IMR-90 (cell line): ENCODE results near the gene TMEM141. TPM values are rescaled to one million over a fixed set of nuclear protein-coding genes. Genes with fewer than 3 reads are reported as not detected.

Experiments used
- ATAC-seq: fragments of 200-7000 bp; cut with Tn5 transposase; 2 replicates; pipeline ENCODE4 v1.9.1; 2020; ENCODE audit warnings: low read depth, mild to moderate bottlenecking, moderate library complexity
- BruUV-seq: library from RNA; stranded (reverse); fragments of 400-500 nt; replicated peaks from 2 replicates; lab custom pipeline; 2021; lab: Mats Ljungman, UMichigan
- CTCF ChIA-PET: fragments of 300-600 bp; formaldehyde crosslinking; extraction: SDS; loops from one replicate; lab custom pipeline; 2021; ENCODE audit warnings: antibody characterized with exemption; lab: Yijun Ruan, JAX
- POLR2A ChIA-PET: fragments of 300-600 bp; sonication (Branson Sonifier 250); formaldehyde crosslinking; loops from one replicate; lab custom pipeline; 2022; ENCODE audit warnings: antibody characterized with exemption; ENCODE audit not compliant: unreplicated experiment; lab: Charles Lee
- DNase-seq: peaks from one replicate; pipeline ENCODE4 v3.0.0; 2013
- H2AFZ ChIP-seq: replicated peaks from 2 replicates; pipeline ENCODE3; 2013; ENCODE audit warnings: low read length, mild to moderate bottlenecking; ENCODE audit not compliant: poor library complexity
- H2AK5ac ChIP-seq: 2 replicates; pipeline ENCODE4 v1.6.1; 2013; ENCODE audit warnings: low read depth, low read length, inconsistent platforms
- H2AK9ac ChIP-seq: replicated peaks from 2 replicates; pipeline ENCODE3; 2013; ENCODE audit warnings: mild to moderate bottlenecking, low read depth, low read length, moderate library complexity; ENCODE audit not compliant: poor library complexity
- H2BK120ac ChIP-seq: 2 replicates; pipeline ENCODE4 v1.6.1; 2013; ENCODE audit warnings: low read depth, low read length, inconsistent platforms
- H2BK15ac ChIP-seq: 3 replicates; pipeline ENCODE4 v1.6.1; 2013; ENCODE audit warnings: low read depth, low read length, inconsistent platforms
- H2BK20ac ChIP-seq: 2 replicates; pipeline ENCODE4 v1.6.1; 2013; ENCODE audit warnings: low read depth, mild to moderate bottlenecking, inconsistent platforms, low read length, moderate library complexity
- H2BK5ac ChIP-seq: 2 replicates; pipeline ENCODE4 v1.6.1; 2013; ENCODE audit warnings: mild to moderate bottlenecking, low read depth, low read length, inconsistent platforms; ENCODE audit not compliant: poor library complexity, severe bottlenecking
- H3K14ac ChIP-seq: replicated peaks from 2 replicates; pipeline ENCODE4 v1.6.1; 2013; ENCODE audit warnings: low read depth, low read length, inconsistent platforms
- H3K18ac ChIP-seq: 2 replicates; pipeline ENCODE4 v1.6.1; 2013; ENCODE audit warnings: low read depth, low read length, control low read depth
- H3K23ac ChIP-seq: 2 replicates; pipeline ENCODE4 v1.6.1; 2013; ENCODE audit warnings: low read depth, low read length, inconsistent platforms
- H3K27ac ChIP-seq: 2 replicates; pipeline ENCODE4 v1.5.1; 2013; ENCODE audit warnings: mild to moderate bottlenecking, control low read depth, low read length; ENCODE audit not compliant: insufficient read depth
- H3K27me3 ChIP-seq: 2 replicates; pipeline ENCODE4 v1.6.1; 2013; ENCODE audit warnings: low read length; ENCODE audit not compliant: control insufficient read depth, insufficient read depth
- H3K36me3 ChIP-seq: 2 replicates; pipeline ENCODE4 v1.6.1; 2013; ENCODE audit warnings: low read length, mixed read lengths; ENCODE audit not compliant: control insufficient read depth, insufficient read depth
- H3K4ac ChIP-seq: 2 replicates; pipeline ENCODE4 v1.6.1; 2013; ENCODE audit warnings: low read depth, low read length, inconsistent platforms
- H3K4me1 ChIP-seq: 2 replicates; pipeline ENCODE4 v1.6.1; 2013; ENCODE audit warnings: low read length, mixed read lengths; ENCODE audit not compliant: control insufficient read depth, insufficient read depth
- H3K4me2 ChIP-seq: 2 replicates; pipeline ENCODE4 v1.6.1; 2013; ENCODE audit warnings: low read depth, mild to moderate bottlenecking, control low read depth, low read length, moderate library complexity
- H3K4me3 ChIP-seq: 2 replicates; pipeline ENCODE4 v1.5.1; 2013; ENCODE audit warnings: low read depth, mild to moderate bottlenecking, control low read depth, low read length, moderate library complexity; ENCODE audit not compliant: insufficient read depth
- H3K56ac ChIP-seq: 2 replicates; pipeline ENCODE4 v1.6.1; 2013; ENCODE audit warnings: low read length, inconsistent platforms; ENCODE audit not compliant: insufficient read depth; ENCODE audit errors: extremely low read depth
- H3K79me1 ChIP-seq, 2 experiments: 2 replicates each; pipeline ENCODE4 v1.6.1; 2013; ENCODE audit warnings: low read length in 2 of 2, inconsistent platforms in 1 of 2, low read depth in 1 of 2
- H3K9ac ChIP-seq: 2 replicates; pipeline ENCODE4 v1.6.1; 2013; ENCODE audit warnings: low read depth, low read length, control low read depth
- H3K9me1 ChIP-seq: 2 replicates; pipeline ENCODE4 v1.6.1; 2013; ENCODE audit warnings: low read length, inconsistent platforms; ENCODE audit not compliant: insufficient read depth
- H3K9me3 ChIP-seq: 2 replicates; pipeline ENCODE4 v1.6.1; 2013; ENCODE audit warnings: low read length; ENCODE audit not compliant: control insufficient read depth, insufficient read depth
- H4K20me1 ChIP-seq: 2 replicates; pipeline ENCODE4 v1.6.1; 2013; ENCODE audit warnings: low read length, inconsistent platforms; ENCODE audit not compliant: insufficient read depth
- H4K5ac ChIP-seq: 2 replicates; pipeline ENCODE4 v1.6.1; 2013; ENCODE audit warnings: mild to moderate bottlenecking, low read depth, low read length, control low read depth
- H4K8ac ChIP-seq, 2 experiments: 2 replicates each; pipeline ENCODE4 v1.6.1; 2013; ENCODE audit warnings: low read depth in 2 of 2, low read length in 2 of 2, control low read depth in 1 of 2, inconsistent platforms in 1 of 2
- H4K91ac ChIP-seq: 2 replicates; pipeline ENCODE4 v1.6.1; 2013; ENCODE audit warnings: low read depth, low read length, inconsistent platforms; ENCODE audit not compliant: insufficient read depth
- CHD1 ChIP-seq: IDR thresholded peaks from 2 replicates; pipeline ENCODE4 v1.6.1; 2012; ENCODE audit warnings: low read depth, low read length, improper control_type of control experiment
- ELK1 ChIP-seq: fragments of 150-350 bp; IDR thresholded peaks from 2 replicates; pipeline ENCODE4 v1.6.1; 2016; ENCODE audit warnings: low read depth, mild to moderate bottlenecking, low read length, moderate library complexity, borderline replicate concordance
- MAFK ChIP-seq: IDR thresholded peaks from 2 replicates; pipeline ENCODE4 v1.6.1; 2012; ENCODE audit warnings: low read depth, low read length, improper control_type of control experiment
- RAD21 ChIP-seq: IDR thresholded peaks from 2 replicates; pipeline ENCODE4 v1.6.1; 2012; ENCODE audit warnings: low read length, improper control_type of control experiment
- RFX5 ChIP-seq: IDR thresholded peaks from 2 replicates; pipeline ENCODE4 v1.8.0; 2012; ENCODE audit warnings: low read depth, mild to moderate bottlenecking, low read length, moderate library complexity
- WGBS, 2 experiments: methylation state at CpG; one replicate each; pipeline versions ENCODE4 v1.1.5 to v1.1.7; 2013; ENCODE audit warnings: missing lambda C conversion rate in 2 of 2; ENCODE audit not compliant: insufficient read length in 1 of 2; ENCODE audit errors: extremely low coverage in 2 of 2; 5-methylcytosine and 5-hydroxymethylcytosine counted together
- dilution Hi-C: fragments of 300-500 bp; cut with HindIII; formaldehyde crosslinking; loops from one replicate; pipeline ENCODE4 v1.14.3; 2018; ENCODE audit warnings: low sequenced_read_pairs; ENCODE audit not compliant: unreplicated experiment
- in situ Hi-C: fragments of 300-500 bp; cut with MboI; formaldehyde crosslinking; loops from 3 replicates; pipeline ENCODE4 v1.14.3; 2019; ENCODE audit warnings: low sequenced_read_pairs, inconsistent platforms, mixed read lengths
- intact Hi-C: fragments of 100-400 bp; cut with micrococcal nuclease; formaldehyde crosslinking; loops from 2 replicates; pipeline ENCODE4 v1.10.0; 2022
- polyA plus RNA-seq, 3 experiments: library from polyadenylated mRNA; depleted of rRNA; stranded (reverse); fragments of >200 nt; gene quantifications; 2 replicates each; pipeline ENCODE4 v1.2.3, GENCODE V29; 2012; ENCODE audit warnings: low replicate concordance in 1 of 3
- total RNA-seq: library from RNA; depleted of rRNA; stranded (reverse); fragments of >200 nt; gene quantifications from 2 replicates; pipeline ENCODE4 v1.2.3, GENCODE V29; 2012

Gene TMEM141
- total and polyA plus RNA-seq, 2 of the 4 experiments (the other 2 are of a cell fraction) = 39.1 to 77.8 TPM

- Histone ChIP-seq H3K4me1 (no peaks in the 10 kb centered on the region), H3K4me3 (no peak overlapping the region), H3K9me3 (peaks cover 12% of the 10 kb centered on the region), H2BK5ac (no peak overlapping the region), H4K8ac (no peak overlapping the region), H2AK5ac (no peak overlapping the region), H3K9ac (no peak overlapping the region), H3K27ac (no peak overlapping the region), H3K27me3 (no peaks in the 10 kb centered on the region; the same call in 1 of the 2 replicates), H2BK120ac (no peak overlapping the region), H3K18ac (no peak overlapping the region), H3K79me1 (no peaks in the 10 kb centered on the region), H3K14ac (no peak overlapping the region), H2BK20ac (no peak overlapping the region), H3K56ac (no peak overlapping the region), H2AK9ac (no peak overlapping the region), H2BK15ac (no peak overlapping the region), H2AFZ (no peak overlapping the region), H3K4ac (no peak overlapping the region), H4K5ac (no peak overlapping the region), H3K23ac (no peak overlapping the region), H3K9me1 (no peaks in the 10 kb centered on the region), H4K20me1 (no peaks in the 10 kb centered on the region), H3K36me3 (no peaks in the 10 kb centered on the region), H3K4me2 (no peak overlapping the region), H4K91ac (no peak overlapping the region)
- in situ Hi-C loops = no loop called here
- no TSS peak for BruUV-seq
- CTCF ChIA-PET = interaction anchor here (1.7 kb wide), 1 partner anchor 17 kb away, joined by 7 read pairs; no protein-coding TSS in a partner anchor
- dilution Hi-C loops = no loop called here
- WGBS, 2 experiments = 80% methylated on average over 9 of the region's 27 CpGs; no CpG with 5 or more reads in 1 of the 2 experiments
- ATAC-seq (no peak), DNase-seq (no peak)
- intact Hi-C loops = no loop called here
- POLR2A ChIA-PET = no interaction called here
- no peak for TF ChIP-seq ELK1
- no peak for TF ChIP-seq MAFK
- TF ChIP-seq RFX5 = no peak
- TF ChIP-seq RAD21 = no peak
- TF ChIP-seq CHD1 = no peak
These were observed 31.5 kb upstream of the TMEM141 start for GRCh38 chr9:136759436-136760325.
